Caco-2 (cell line): ENCODE measurements around the gene TMEM101. TPM values are rescaled to one million over a fixed set of nuclear protein-coding genes. Genes with fewer than 3 reads are reported as not detected.

Source experiments
- BruUV-seq: library from RNA; stranded (reverse); fragments of 400-500 nt; replicated peaks from 2 replicates; lab custom pipeline; 2021; lab: Mats Ljungman, UMichigan
- CTCF ChIA-PET: fragments of 300-600 bp; sonication (Branson Sonifier 250); formaldehyde crosslinking; loops from one replicate; lab custom pipeline; 2022; ENCODE audit warnings: antibody characterized with exemption; lab: Charles Lee
- POLR2A ChIA-PET: fragments of 300-600 bp; sonication (Branson Sonifier 250); formaldehyde crosslinking; loops from one replicate; lab custom pipeline; 2022; ENCODE audit warnings: antibody characterized with exemption; lab: Charles Lee
- DNase-seq, 2 experiments: peaks; one replicate each; pipeline versions ENCODE4 v3.0.0 to v3.0.0-alpha.2; 2020 to 2022
- H3K27me3 ChIP-seq: replicated peaks from 2 replicates; pipeline ENCODE4 v1.6.0; 2011; ENCODE audit warnings: low read length; ENCODE audit not compliant: control insufficient read depth, insufficient read depth
- H3K36me3 ChIP-seq: 2 replicates; pipeline ENCODE4 v1.5.1; 2011; ENCODE audit warnings: low read length; ENCODE audit not compliant: control insufficient read depth, insufficient read depth
- H3K4me1 ChIP-seq: fragments of 250-450 bp; sonication (Bioruptor Pico); 2 replicates; pipeline ENCODE4 v1.5.1; 2020; ENCODE audit warnings: mild to moderate bottlenecking
- H3K4me3 ChIP-seq: 2 replicates; pipeline ENCODE4 v1.5.1; 2011; ENCODE audit warnings: low read depth, mild to moderate bottlenecking, control low read depth, low read length
- H3K9me3 ChIP-seq: fragments of 250-450 bp; sonication (Bioruptor Pico); 2 replicates; pipeline ENCODE4 v1.5.1; 2020; ENCODE audit warnings: mild to moderate bottlenecking, moderate library complexity
- H3K27ac Mint-ChIP-seq: one replicate; pipeline ENCODE4 v1.8.0; 2022; ENCODE audit warnings: mixed read lengths; ENCODE audit not compliant: unreplicated experiment
- H3K27me3 Mint-ChIP-seq: one replicate; pipeline ENCODE4 v1.8.0; 2022; ENCODE audit warnings: mixed read lengths; ENCODE audit not compliant: insufficient read depth, unreplicated experiment
- H3K36me3 Mint-ChIP-seq: one replicate; pipeline ENCODE4 v1.8.0; 2022; ENCODE audit warnings: mild to moderate bottlenecking, mixed read lengths; ENCODE audit not compliant: insufficient read depth, unreplicated experiment
- H3K4me1 Mint-ChIP-seq: one replicate; pipeline ENCODE4 v1.8.0; 2022; ENCODE audit warnings: low read depth, mixed read lengths; ENCODE audit not compliant: unreplicated experiment
- H3K4me3 Mint-ChIP-seq: one replicate; pipeline ENCODE4 v1.8.0; 2022; ENCODE audit warnings: mild to moderate bottlenecking, moderate library complexity, mixed read lengths; ENCODE audit not compliant: unreplicated experiment
- H3K9me3 Mint-ChIP-seq: one replicate; pipeline ENCODE4 v1.8.0; 2022; ENCODE audit warnings: mixed read lengths; ENCODE audit not compliant: unreplicated experiment
- CTCF ChIP-seq, 2 experiments: fragments of 200-600 bp in 1 of 2; IDR thresholded peaks; 1 replicate in 1 of 2; 2 replicates in 1 of 2; pipeline versions ENCODE4 v1.5.1 to v1.8.0; 2011 to 2022; ENCODE audit warnings: antibody characterized with exemption in 1 of 2, control low read depth in 1 of 2, inconsistent platforms in 1 of 2, low read depth in 1 of 2, low read length in 1 of 2, mild to moderate bottlenecking in 1 of 2, moderate library complexity in 1 of 2; ENCODE audit not compliant: insufficient read depth in 1 of 2, severe bottlenecking in 1 of 2, unreplicated experiment in 1 of 2
- intact Hi-C: fragments of 100-400 bp; cut with micrococcal nuclease; formaldehyde crosslinking; loops from one replicate; pipeline ENCODE4 v1.10.0; 2022; ENCODE audit not compliant: unreplicated experiment
- total RNA-seq: library from RNA; stranded (reverse); gene quantifications from 2 replicates; pipeline ENCODE4 v1.2.3, GENCODE V29; 2022

Gene TMEM101
- total RNA-seq, 1 experiment from 2014 or later = 41.7 TPM

- peak overlapping the region; percentile 50 for H3K4me3 ChIP-seq
- POLR2A ChIA-PET = no interaction called here
- Mint-ChIP-seq H3K9me3 (no peaks in the 10 kb centered on the region), H3K27me3 (peaks cover 40% of the 10 kb centered on the region), H3K4me1 (no peaks in the 10 kb centered on the region), H3K27ac (no peak overlapping the region), H3K36me3 (no peaks in the 10 kb centered on the region), H3K4me3 (peak overlapping the region; percentile 73)
- H3K9me3 ChIP-seq = no peaks in the 10 kb centered on the region
- BruUV-seq = no TSS peak
- intact Hi-C loops = no loop called here
- H3K36me3 ChIP-seq = no peaks in the 10 kb centered on the region
- peaks cover 15% of the 10 kb centered on the region; the same call in 1 of the 2 replicates for H3K4me1 ChIP-seq
- TF ChIP-seq CTCF (IDR thresholded peaks at IDR 0.05; ENCODE audit: insufficient read depth in 1 of 2, low read depth in 1 of 2, low read length in 1 of 2, severe bottlenecking in 1 of 2, unreplicated experiment in 1 of 2) = no peak
- no peak for DNase-seq
- CTCF ChIA-PET = interaction anchor here (1.1 kb wide), 1 partner anchor 12 kb away, joined by 3 read pairs; no protein-coding TSS in a partner anchor
- peaks cover 5% of the 10 kb centered on the region for H3K27me3 ChIP-seq
Measured at GRCh38 chr17:43984521-43984920, 30.2 kb downstream of the TMEM101 start.

GRCh38 chr17:43983515-43984411 is 31.0 kb downstream of the TMEM101 start:
- Mint-ChIP-seq H3K27me3 (peaks cover 36% of the 10 kb centered on the region), H3K27ac (no peak overlapping the region), H3K9me3 (no peaks in the 10 kb centered on the region), H3K4me3 (peak overlapping the region; percentile 73), H3K4me1 (no peaks in the 10 kb centered on the region), H3K36me3 (no peaks in the 10 kb centered on the region)
- Histone ChIP-seq H3K9me3 (no peaks in the 10 kb centered on the region), H3K36me3 (no peaks in the 10 kb centered on the region), H3K4me3 (peak overlapping the region; percentile 50), H3K4me1 (peaks cover 15% of the 10 kb centered on the region; the same call in 1 of the 2 replicates), H3K27me3 (peaks cover 5% of the 10 kb centered on the region)
- CTCF ChIA-PET = interaction anchor here (1.2 kb wide), 1 partner anchor 40 kb away, joined by 4 read pairs; no protein-coding TSS in a partner anchor
- no TSS peak for BruUV-seq
- DNase-seq = peak; percentile 51 to 58
- TF ChIP-seq CTCF (IDR thresholded peaks at IDR 0.05; ENCODE audit: insufficient read depth in 1 of 2, low read depth in 1 of 2, low read length in 1 of 2, severe bottlenecking in 1 of 2, unreplicated experiment in 1 of 2) = peak; percentile 45 to 54
- intact Hi-C loops = no loop called here
- POLR2A ChIA-PET = no interaction called here

DNA sequence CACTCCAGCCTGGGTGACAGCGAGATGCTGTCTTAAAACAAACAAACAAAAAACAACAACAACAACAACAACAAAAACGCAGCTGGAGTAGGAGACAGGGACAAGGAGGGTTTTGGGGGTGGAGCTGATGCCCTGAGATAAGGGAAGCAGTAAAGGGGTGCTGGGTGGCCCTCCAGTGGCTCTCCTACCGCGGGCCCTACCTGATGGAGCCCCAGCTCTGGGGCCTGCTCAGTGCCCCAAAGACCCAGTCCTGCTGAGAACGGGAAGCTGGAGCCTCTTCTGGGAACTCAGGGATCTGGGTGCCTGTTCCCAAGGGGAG is 31.6 kb downstream of the TMEM101 start:
- TF ChIP-seq CTCF (IDR thresholded peaks at IDR 0.05; ENCODE audit: insufficient read depth in 1 of 2, low read depth in 1 of 2, low read length in 1 of 2, severe bottlenecking in 1 of 2, unreplicated experiment in 1 of 2) = no peak
- H3K36me3 Mint-ChIP-seq = no peaks in the 10 kb centered on the region
- Histone ChIP-seq H3K9me3 (no peaks in the 10 kb centered on the region), H3K4me1 (peaks cover 15% of the 10 kb centered on the region; the same call in 1 of the 2 replicates), H3K27me3 (peaks cover 5% of the 10 kb centered on the region), H3K4me3 (peak overlapping the region; percentile 50), H3K36me3 (no peaks in the 10 kb centered on the region)
- H3K4me1 Mint-ChIP-seq = no peaks in the 10 kb centered on the region
- peak overlapping the region; percentile 73 for H3K4me3 Mint-ChIP-seq
- no peak for DNase-seq
- no peaks in the 10 kb centered on the region for H3K9me3 Mint-ChIP-seq
- CTCF ChIA-PET = interaction anchor here (1.2 kb wide), 1 partner anchor 39 kb away, joined by 4 read pairs; no protein-coding TSS in a partner anchor
- intact Hi-C loops = no loop called here
- POLR2A ChIA-PET = no interaction called here
- no TSS peak for BruUV-seq
- no peak overlapping the region for H3K27ac Mint-ChIP-seq
- H3K27me3 Mint-ChIP-seq = peaks cover 33% of the 10 kb centered on the region
